H1 (cell line): ENCODE results near the gene EIF5A2. TPM values are rescaled to one million over a fixed set of nuclear protein-coding genes. Genes with fewer than 3 reads are reported as not detected.

ENCODE experiments used
- CTCF ChIA-PET: fragments of 300-600 bp; sonication (Branson Sonifier 250); formaldehyde crosslinking; loops from one replicate; lab custom pipeline; 2021; ENCODE audit not compliant: partially characterized antibody; lab: Charles Lee
- POLR2A ChIA-PET: fragments of 300-600 bp; sonication (Branson Sonifier 250); formaldehyde crosslinking; loops from one replicate; lab custom pipeline; 2021; ENCODE audit warnings: inconsistent platforms; ENCODE audit not compliant: partially characterized antibody; lab: Charles Lee
- DNase-seq, 2 experiments: peaks; one replicate each; pipeline versions ENCODE4 v3.0.0 to v3.0.0-alpha.2; 2010 to 2022; ENCODE audit warnings: low spot score in 2 of 2, low read depth in 1 of 2, mixed read lengths in 1 of 2
- FAIRE-seq: peaks from 2 replicates; lab custom pipeline; 2011; peaks lifted over from hg19 to GRCh38; lab: Jason Lieb, UNC
- H2AFZ ChIP-seq: 2 replicates; pipeline ENCODE4 v1.8.1; 2012; ENCODE audit warnings: low read length, inconsistent platforms
- H2AK5ac ChIP-seq: 2 replicates; pipeline ENCODE4 v1.6.1; 2013; ENCODE audit warnings: low read depth, low read length
- H2BK120ac ChIP-seq: replicated peaks from 2 replicates; pipeline ENCODE3; 2013; ENCODE audit warnings: low read depth, low read length, inconsistent platforms
- H2BK12ac ChIP-seq: 2 replicates; pipeline ENCODE4 v1.6.1; 2013; ENCODE audit warnings: low read depth, low read length
- H2BK15ac ChIP-seq: 2 replicates; pipeline ENCODE4 v1.6.1; 2013; ENCODE audit warnings: low read length
- H2BK20ac ChIP-seq: 2 replicates; pipeline ENCODE4 v1.6.1; 2013; ENCODE audit warnings: low read length
- H2BK5ac ChIP-seq: 2 replicates; pipeline ENCODE4 v1.6.1; 2013; ENCODE audit warnings: low read depth, low read length
- H3K14ac ChIP-seq: 2 replicates; pipeline ENCODE4 v1.6.1; 2013; ENCODE audit warnings: inconsistent platforms; ENCODE audit not compliant: insufficient read length
- H3K18ac ChIP-seq: 2 replicates; pipeline ENCODE4 v1.6.1; 2013; ENCODE audit warnings: low read length; ENCODE audit errors: extremely low read depth
- H3K23ac ChIP-seq: 2 replicates; pipeline ENCODE4 v1.6.1; 2013; ENCODE audit warnings: inconsistent platforms; ENCODE audit not compliant: insufficient read length
- H3K23me2 ChIP-seq: 2 replicates; pipeline ENCODE4 v1.6.1; 2013; ENCODE audit warnings: low read depth, low read length
- H3K27ac ChIP-seq: 2 replicates; pipeline ENCODE4 v1.6.1; 2011; ENCODE audit warnings: low read depth, low read length, inconsistent platforms
- H3K27me3 ChIP-seq, 4 experiments: replicated peaks in 1 of 4; 1 replicate in 1 of 4; 2 replicates in 3 of 4; pipeline versions ENCODE4 v1.6.1 to v1.8.1; 2011 to 2013; ENCODE audit warnings: low read length in 3 of 4, mild to moderate bottlenecking in 3 of 4, inconsistent platforms in 2 of 4, mixed read lengths in 2 of 4, moderate library complexity in 1 of 4; ENCODE audit not compliant: control insufficient read depth in 3 of 4, insufficient read depth in 3 of 4; ENCODE audit errors: extremely low read depth in 1 of 4
- H3K36me3 ChIP-seq, 4 experiments: 2 replicates each; pipeline versions ENCODE4 v1.6.1 to v1.8.1; 2011 to 2013; ENCODE audit warnings: mild to moderate bottlenecking in 4 of 4, low read length in 3 of 4, moderate library complexity in 2 of 4, control low read depth in 1 of 4, inconsistent platforms in 1 of 4; ENCODE audit not compliant: insufficient read depth in 4 of 4, control insufficient read depth in 2 of 4
- H3K4ac ChIP-seq: replicated peaks from 2 replicates; pipeline ENCODE3; 2013; ENCODE audit warnings: low read length, low read depth, mixed read lengths, inconsistent platforms; ENCODE audit not compliant: insufficient read length
- H3K4me1 ChIP-seq, 4 experiments: replicated peaks in 1 of 4; 1 replicate in 1 of 4; 2 replicates in 3 of 4; pipeline versions ENCODE4 v1.6.1 to v1.8.1; 2011 to 2013; ENCODE audit warnings: low read length in 3 of 4, inconsistent platforms in 2 of 4, mixed read lengths in 1 of 4; ENCODE audit not compliant: insufficient read depth in 4 of 4, control insufficient read depth in 3 of 4
- H3K4me2 ChIP-seq, 2 experiments: 2 replicates each; pipeline versions ENCODE4 v1.6.1 to v1.8.1; 2011 to 2013; ENCODE audit warnings: low read depth in 2 of 2, low read length in 2 of 2, control low read depth in 1 of 2, inconsistent platforms in 1 of 2, mild to moderate bottlenecking in 1 of 2; ENCODE audit not compliant: insufficient read depth in 1 of 2
- H3K4me3 ChIP-seq, 4 experiments: fragments of 200-600, 300-600 bp in 1 of 4; sonication (generic), shearing (Covaris generic), sonication (Bioruptor Twin) in 1 of 4; 2 replicates each; pipeline versions ENCODE4 v1.5.1 to v1.8.1; 2011 to 2016; ENCODE audit warnings: low read length in 4 of 4, low read depth in 3 of 4, control low read depth in 2 of 4, inconsistent platforms in 2 of 4, mild to moderate bottlenecking in 2 of 4, mixed read lengths in 1 of 4, moderate library complexity in 1 of 4; ENCODE audit not compliant: insufficient read depth in 2 of 4; ENCODE audit errors: extremely low read depth in 1 of 4
- H3K56ac ChIP-seq: replicated peaks from 2 replicates; pipeline ENCODE3; 2013; ENCODE audit warnings: low read depth, mild to moderate bottlenecking, mixed read lengths, low read length, inconsistent platforms; ENCODE audit not compliant: insufficient read length
- H3K79me1 ChIP-seq: 2 replicates; pipeline ENCODE4 v1.6.1; 2013; ENCODE audit warnings: low read depth, low read length, control low read depth
- H3K79me2 ChIP-seq, 2 experiments: 2 replicates each; pipeline versions ENCODE4 v1.6.1 to v1.8.1; 2012 to 2013; ENCODE audit warnings: low read length in 2 of 2, mild to moderate bottlenecking in 2 of 2, inconsistent platforms in 1 of 2; ENCODE audit not compliant: insufficient read depth in 2 of 2, control insufficient read depth in 1 of 2
- H3K9ac ChIP-seq, 4 experiments: replicated peaks in 1 of 4; 1 replicate in 1 of 4; 2 replicates in 3 of 4; pipeline versions ENCODE4 v1.6.1 to v1.8.1; 2011 to 2013; ENCODE audit warnings: low read depth in 3 of 4, low read length in 3 of 4, control low read depth in 2 of 4, mild to moderate bottlenecking in 2 of 4, moderate library complexity in 2 of 4, inconsistent platforms in 1 of 4; ENCODE audit errors: extremely low read depth in 1 of 4
- H3K9me3 ChIP-seq, 2 experiments: 2 replicates each; pipeline versions ENCODE4 v1.6.1 to v1.8.1; 2012 to 2013; ENCODE audit warnings: mild to moderate bottlenecking in 2 of 2, moderate library complexity in 2 of 2, control low read depth in 1 of 2, inconsistent platforms in 1 of 2, low read depth in 1 of 2, low read length in 1 of 2, mixed read lengths in 1 of 2; ENCODE audit not compliant: insufficient read depth in 2 of 2
- H4K20me1 ChIP-seq, 2 experiments: replicated peaks in 1 of 2; 2 replicates each; pipeline versions ENCODE3 to v1.8.1; 2011 to 2013; ENCODE audit warnings: inconsistent platforms in 2 of 2, low read length in 2 of 2, mild to moderate bottlenecking in 1 of 2; ENCODE audit not compliant: insufficient read depth in 2 of 2, control insufficient read depth in 1 of 2
- H4K5ac ChIP-seq: 2 replicates; pipeline ENCODE4 v1.6.1; 2013; ENCODE audit warnings: low read length, low read depth, mixed read lengths, inconsistent platforms; ENCODE audit not compliant: insufficient read length
- H4K8ac ChIP-seq: 2 replicates; pipeline ENCODE4 v1.8.0; 2013; ENCODE audit warnings: mild to moderate bottlenecking, moderate library complexity, low read length, inconsistent platforms; ENCODE audit not compliant: insufficient read depth; ENCODE audit errors: extremely low read depth
- H4K91ac ChIP-seq: replicated peaks from 2 replicates; pipeline ENCODE3; 2013; ENCODE audit warnings: low read length, mixed read lengths, inconsistent platforms; ENCODE audit not compliant: insufficient read length
- KDM1A ChIP-seq: fragments of 200-600, 300-600 bp; sonication (generic); IDR thresholded peaks from 2 replicates; pipeline ENCODE4 v1.7.1; 2016; ENCODE audit warnings: mild to moderate bottlenecking, low read length, borderline replicate concordance
- SIX5 ChIP-seq: IDR thresholded peaks from 2 replicates; pipeline ENCODE4 v1.6.1; 2011; ENCODE audit warnings: mild to moderate bottlenecking, low read depth, low read length
- WGBS, 2 experiments: shearing (Covaris generic) in 1 of 2; methylation state at CpG; one replicate each; pipeline versions ENCODE4 v1.1.6 to v1.1.7; 2013 to 2015; ENCODE audit warnings: low lambda C conversion rate in 2 of 2, mixed read lengths in 2 of 2, inconsistent platforms in 1 of 2, low coverage in 1 of 2, missing lambda C conversion rate in 1 of 2; ENCODE audit not compliant: insufficient replicate concordance in 2 of 2, insufficient coverage in 1 of 2, insufficient read length in 1 of 2; ENCODE audit errors: extremely low coverage in 1 of 2, missing lambda C conversion rate in 1 of 2; 5-methylcytosine and 5-hydroxymethylcytosine counted together
- polyA plus RNA-seq, 7 experiments: library from polyadenylated mRNA; depleted of rRNA in 3 of 7; stranded (reverse) in 5 of 7; unstranded in 2 of 7; fragments of >200 nt in 5 of 7; fragments of 200-250 nt in 2 of 7; gene quantifications; 1 replicate in 5 of 7; 2 replicates in 1 of 7; 4 replicates in 1 of 7; pipeline versions ENCODE4 v1.2.1 to v1.2.3, GENCODE V29; 2011 to 2013; ENCODE audit warnings: missing spikeins in 2 of 7, mixed read lengths in 2 of 7
- total RNA-seq: library from RNA; stranded (reverse); fragmentation: NEBNext Ultra II Directional; extraction: Animal tissue kit (Norgen Biotek cat#: 25700); gene quantifications from 2 replicates; pipeline ENCODE4 v1.2.1, GENCODE V29; 2021
- TF ChIP-seq, protein P1 (sequence below): IDR thresholded peaks from 2 replicates; pipeline ENCODE4 v1.6.1; 2012; ENCODE audit warnings: inconsistent platforms

The EIF5A2 gene
- total and polyA plus RNA-seq, 2 of the 8 experiments (the other 6 are each of a cell fraction or from before 2014, with no cell fraction given), result 1.5 to 15.0 TPM

DNA sequence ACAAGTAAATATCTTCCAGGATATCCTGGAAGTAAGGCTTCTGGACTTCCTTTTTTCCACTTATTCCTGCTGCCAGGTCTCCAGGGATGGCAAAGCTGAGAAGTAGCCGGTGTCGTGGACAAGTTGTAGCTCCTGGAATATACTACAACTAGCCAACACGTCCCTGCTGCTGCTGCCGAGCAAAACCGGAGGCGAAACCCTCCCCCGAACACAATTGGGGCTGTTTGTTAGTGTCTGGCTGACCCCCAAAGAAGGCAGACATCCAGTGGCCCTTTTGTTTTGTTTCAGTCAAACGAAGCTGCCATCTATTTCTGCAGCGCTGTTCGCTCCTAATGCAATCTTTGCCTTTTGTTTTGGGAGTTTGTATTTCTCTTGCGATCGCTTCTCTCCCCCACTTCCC lies 45.3 kb upstream of the EIF5A2 start:
- Histone ChIP-seq H3K27me3 (no peaks in the 10 kb centered on the region), H3K23ac (no peak overlapping the region), H2BK5ac (no peak overlapping the region), H2BK120ac (no peak overlapping the region), H3K9ac (no peak overlapping the region), H2AK5ac (no peak overlapping the region), H4K5ac (no peak overlapping the region), H4K8ac (no peak overlapping the region), H3K14ac (no peak overlapping the region), H3K27ac (no peak overlapping the region), H2BK15ac (no peak overlapping the region), H3K79me1 (no peaks in the 10 kb centered on the region), H2BK20ac (no peak overlapping the region), H3K36me3 (no peaks in the 10 kb centered on the region), H2BK12ac (no peak overlapping the region), H3K4me3 (no peak overlapping the region), H4K20me1 (no peaks in the 10 kb centered on the region), H3K18ac (no peak overlapping the region), H3K4me2 (no peak overlapping the region), H2AFZ (peak overlapping the region; percentile 12; the same call in 1 of the 2 replicates), H3K56ac (no peak overlapping the region), H3K79me2 (no peaks in the 10 kb centered on the region), H3K23me2 (no peaks in the 10 kb centered on the region), H3K4me1 (peaks cover 0 to 4% (median 0%) of the 10 kb centered on the region in 4 experiments; a peak in 1 of 7 replicates), H3K9me3 (no peaks in the 10 kb centered on the region), H3K4ac (no peak overlapping the region), H4K91ac (no peak overlapping the region)
- no peak for DNase-seq
- ChIA-PET CTCF (interaction anchor here (0.6 to 1.2 kb wide), 3 partner anchors 11 to 1081 kb away, joined by 3 read pairs; no protein-coding TSS in a partner anchor), POLR2A (no interaction called here)
- FAIRE-seq, result no peak
- WGBS, 2 experiments, result 79% methylated on average over 8 of the region's 12 CpGs; no CpG with 5 or more reads in 1 of the 2 experiments
- TF ChIP-seq KDM1A, result no peak
- TF ChIP-seq, protein P1, sequence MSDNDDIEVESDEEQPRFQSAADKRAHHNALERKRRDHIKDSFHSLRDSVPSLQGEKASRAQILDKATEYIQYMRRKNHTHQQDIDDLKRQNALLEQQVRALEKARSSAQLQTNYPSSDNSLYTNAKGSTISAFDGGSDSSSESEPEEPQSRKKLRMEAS, result no peak
- no peak for TF ChIP-seq SIX5
